Nephron progenitor cell (in vitro differentiated cells): ENCODE measurements around the gene CARD16.
"Not testable (repeated sequence)": the region's sequence is repeated elsewhere in the genome, so short reads cannot be mapped to it uniquely, and the experiment has no call there.

Experiments used
- DNase-seq: peaks from one replicate; pipeline ENCODE4 v3.0.0; 2021
- H3K27ac Mint-ChIP-seq: 2 replicates; pipeline ENCODE4 v1.8.0; 2021; ENCODE audit warnings: mild to moderate bottlenecking, moderate library complexity, mixed read lengths
- H3K27me3 Mint-ChIP-seq: 2 replicates; pipeline ENCODE4 v1.8.0; 2021; ENCODE audit warnings: mild to moderate bottlenecking, low read depth, mixed read lengths; ENCODE audit not compliant: poor library complexity
- H3K36me3 Mint-ChIP-seq: 2 replicates; pipeline ENCODE4 v1.8.0; 2021; ENCODE audit warnings: low read depth, mixed read lengths
- H3K4me1 Mint-ChIP-seq: 2 replicates; pipeline ENCODE4 v1.8.0; 2021; ENCODE audit warnings: mixed read lengths
- H3K4me3 Mint-ChIP-seq: 2 replicates; pipeline ENCODE4 v1.8.0; 2021; ENCODE audit warnings: mild to moderate bottlenecking, moderate library complexity, mixed read lengths
- H3K9me3 Mint-ChIP-seq: 2 replicates; pipeline ENCODE4 v1.8.0; 2021; ENCODE audit warnings: mild to moderate bottlenecking, moderate library complexity, mixed read lengths
- CTCF ChIP-seq: fragments of 200-600 bp; sonication (generic); IDR thresholded peaks from 2 replicates; pipeline ENCODE4 v1.5.0; 2021; ENCODE audit warnings: antibody characterized with exemption

Gene CARD16

DNA sequence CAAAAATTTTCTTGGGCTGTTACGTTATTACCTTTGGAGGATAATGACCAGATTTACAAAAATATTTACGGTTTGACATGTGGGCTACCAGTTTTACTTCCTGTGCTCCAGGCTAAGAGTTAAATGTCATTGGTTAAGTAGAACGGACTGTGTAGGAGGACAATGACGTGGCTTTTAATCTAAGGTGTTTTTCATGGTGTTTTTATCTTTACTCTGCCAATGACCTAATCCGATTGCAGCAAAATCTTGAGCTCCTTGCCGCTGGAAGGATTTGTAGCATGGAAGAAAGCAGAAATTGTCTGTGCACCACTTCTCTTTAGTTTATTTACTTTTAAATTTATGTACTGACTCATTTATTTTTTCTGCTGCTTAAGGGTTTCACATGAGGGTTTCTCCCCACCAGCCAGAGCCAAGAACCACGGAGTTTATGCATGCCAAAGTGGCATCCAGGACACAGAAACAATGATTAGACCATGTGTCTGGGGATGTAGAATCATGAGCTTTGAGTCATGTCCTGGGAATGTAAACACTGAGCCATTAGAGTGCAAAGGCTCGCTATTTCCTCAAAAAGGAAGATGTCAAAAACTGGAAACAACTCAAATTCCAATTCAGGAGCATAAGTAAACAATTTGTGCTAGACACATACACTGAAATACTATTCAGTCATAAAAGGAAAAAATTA lies 1.9 kb upstream of the CARD16 start:
- H3K27ac Mint-ChIP-seq, result peak overlapping the region; percentile 76
- no peak for TF ChIP-seq CTCF
- H3K27me3 Mint-ChIP-seq, result peaks cover 4% of the 10 kb centered on the region
- H3K4me1 Mint-ChIP-seq, result peaks cover 10% of the 10 kb centered on the region
- no peaks in the 10 kb centered on the region for H3K9me3 Mint-ChIP-seq
- H3K36me3 Mint-ChIP-seq, result no peaks in the 10 kb centered on the region
- DNase-seq, result no peak
- no peak overlapping the region for H3K4me3 Mint-ChIP-seq

GRCh38 chr11:105045676-105046296 lies 651 bp upstream of the CARD16 start:
- DNase-seq, result no peak
- peaks cover 4% of the 10 kb centered on the region for H3K27me3 Mint-ChIP-seq
- H3K36me3 Mint-ChIP-seq, result no peaks in the 10 kb centered on the region
- H3K4me3 Mint-ChIP-seq, result no peak overlapping the region
- peaks cover 10% of the 10 kb centered on the region for H3K4me1 Mint-ChIP-seq
- H3K27ac Mint-ChIP-seq, result no peak overlapping the region
- no peaks in the 10 kb centered on the region for H3K9me3 Mint-ChIP-seq
- no peak for TF ChIP-seq CTCF

DNA sequence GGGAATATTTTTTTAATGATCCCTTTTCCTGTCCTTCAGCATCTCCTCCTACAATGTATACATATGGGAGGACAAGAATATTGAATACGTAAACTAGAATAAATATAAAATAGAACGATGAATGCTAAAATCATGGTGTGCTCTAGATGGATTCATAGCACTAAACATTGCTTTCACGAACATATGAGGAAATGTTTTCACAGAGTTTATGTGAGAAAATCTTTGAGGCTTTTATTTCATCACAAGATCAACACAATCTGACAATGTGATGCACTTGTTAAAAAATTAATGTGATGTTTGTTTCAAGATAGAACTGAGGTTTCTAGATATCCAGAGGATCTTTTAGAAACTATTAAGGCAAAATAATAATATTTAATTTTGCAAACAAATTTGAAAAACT lies 3.0 kb downstream of the CARD16 start:
- Mint-ChIP-seq H3K4me3 (no peak overlapping the region), H3K9me3 (no peaks in the 10 kb centered on the region), H3K36me3 (no peaks in the 10 kb centered on the region), H3K27ac (no peak overlapping the region), H3K4me1 (peaks cover 9% of the 10 kb centered on the region), H3K27me3 (peaks cover 4% of the 10 kb centered on the region)
- TF ChIP-seq CTCF, result no peak
- no peak for DNase-seq

- Mint-ChIP-seq H3K4me3 (no peak overlapping the region), H3K27ac (no peak overlapping the region), H3K4me1 (no peaks in the 10 kb centered on the region), H3K9me3 (no peaks in the 10 kb centered on the region), H3K27me3 (peaks cover 4% of the 10 kb centered on the region), H3K36me3 (no peaks in the 10 kb centered on the region)
- DNase-seq, result no peak
- TF ChIP-seq CTCF, result no peak
Measured at GRCh38 chr11:105040703-105041102, 4.4 kb downstream of the CARD16 start.

DNA sequence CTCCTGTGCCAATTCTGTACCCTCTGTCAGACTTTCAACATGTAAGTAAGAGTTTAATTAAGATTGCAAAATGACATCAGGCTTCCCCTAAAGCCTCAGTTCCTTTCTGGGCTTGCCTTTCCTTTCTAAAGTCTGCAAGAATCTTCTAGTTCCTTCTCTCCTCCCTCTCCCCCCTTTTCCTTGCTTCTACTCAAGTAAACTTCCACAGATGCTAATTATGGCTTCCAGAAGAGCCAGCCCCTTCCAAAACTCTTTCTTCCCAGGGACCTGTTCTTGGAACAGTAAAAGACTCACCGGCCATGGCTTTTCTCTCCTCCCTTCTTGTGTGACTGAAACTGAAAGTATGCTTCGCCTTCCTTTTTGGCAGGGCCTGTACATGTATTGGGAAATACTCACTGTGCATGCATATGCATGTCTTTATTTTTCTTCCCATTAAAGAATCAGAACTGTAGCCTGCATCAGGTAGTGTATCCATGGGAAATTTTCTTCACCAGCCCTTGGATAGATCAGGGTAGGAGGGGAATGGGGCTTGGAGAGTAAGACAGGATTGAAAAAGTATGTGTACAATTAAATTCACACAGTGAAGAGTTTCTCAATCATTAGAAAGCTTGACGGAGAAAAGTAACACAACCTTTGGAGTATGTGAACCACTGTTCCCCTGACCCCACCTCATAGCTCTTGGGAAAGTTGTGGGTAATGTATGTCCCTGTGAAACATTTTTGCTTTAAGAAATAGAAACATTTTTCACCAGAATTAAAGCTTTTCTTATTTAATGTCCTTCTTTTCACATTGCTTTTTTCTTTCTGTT lies 10.1 kb downstream of the CARD16 start, which contains the start of gene CASP1:
Gene CASP1, minus strand, starts transcription at position 332 of the 808 bp plus-strand sequence. Its CDS starts 31 bp downstream, at position 301.
- Mint-ChIP-seq H3K36me3 (no peaks in the 10 kb centered on the region), H3K4me3 (no peak within 1 kb of the TSS), H3K27me3 (no peaks in the 10 kb centered on the region), H3K4me1 (no peaks in the 10 kb centered on the region), H3K27ac (no peak within 1 kb of the TSS), H3K9me3 (no peaks in the 10 kb centered on the region)
- no peak for DNase-seq
- TF ChIP-seq CTCF, result no peak

- not testable (repeated sequence) for H3K9me3 Mint-ChIP-seq, H3K27ac Mint-ChIP-seq, H3K36me3 Mint-ChIP-seq, DNase-seq, H3K27me3 Mint-ChIP-seq, H3K4me1 Mint-ChIP-seq, H3K4me3 Mint-ChIP-seq
Measured at GRCh38 chr11:105034388-105034787, 10.7 kb downstream of the CARD16 start.
